Measurements from ENCODE around the gene SUN3.
"Not testable (repeated sequence)": the region's sequence is repeated elsewhere in the genome, so short reads cannot be mapped to it uniquely, and the experiment has no call there.

The SUN3 gene

DNA sequence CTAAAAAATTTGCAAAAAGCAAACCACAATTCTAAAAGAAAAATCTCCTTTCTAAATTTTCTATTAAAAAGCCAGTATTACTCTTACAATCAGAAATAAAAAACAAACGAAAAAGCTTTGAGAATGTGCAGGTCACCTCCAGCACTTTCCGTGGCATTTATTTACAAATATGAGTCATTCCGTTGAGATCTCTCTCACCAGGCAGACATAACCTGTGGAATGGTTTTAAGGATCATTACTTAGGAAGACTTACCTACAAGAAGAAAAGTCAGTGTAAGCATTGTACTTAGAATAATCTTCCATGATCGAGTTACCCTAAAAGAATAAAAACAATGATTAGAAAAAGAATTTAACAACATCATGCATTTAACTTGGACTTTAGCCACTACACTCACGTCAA, 3.3 kb downstream of the SUN3 start:
- no peak for DNase-seq (ENCODE audit: low read depth)

GRCh38 chr7:48017674-48018073, 11.2 kb downstream of the SUN3 start:
- no peak for DNase-seq (ENCODE audit: low read depth)

DNA sequence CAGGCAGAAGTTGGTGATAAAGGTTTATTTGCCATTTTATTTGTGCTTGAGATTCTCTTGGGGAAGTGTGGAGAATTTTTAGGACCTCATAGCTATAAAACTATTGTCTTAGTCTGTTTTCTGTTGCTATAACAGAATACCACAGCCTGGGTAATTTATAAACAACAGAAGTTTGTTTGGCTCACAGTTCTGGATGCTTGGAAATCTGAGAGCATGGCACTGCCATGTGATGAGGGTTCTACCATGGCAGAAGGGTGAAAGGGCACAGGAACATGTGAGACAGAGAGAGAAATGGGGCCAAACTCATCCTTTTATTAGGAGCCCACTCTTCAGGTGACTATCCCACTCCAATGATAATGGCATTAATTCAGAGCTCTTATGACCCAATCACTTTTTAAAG, 12.3 kb downstream of the SUN3 start:
- no peak for DNase-seq (ENCODE audit: low read depth)

DNA sequence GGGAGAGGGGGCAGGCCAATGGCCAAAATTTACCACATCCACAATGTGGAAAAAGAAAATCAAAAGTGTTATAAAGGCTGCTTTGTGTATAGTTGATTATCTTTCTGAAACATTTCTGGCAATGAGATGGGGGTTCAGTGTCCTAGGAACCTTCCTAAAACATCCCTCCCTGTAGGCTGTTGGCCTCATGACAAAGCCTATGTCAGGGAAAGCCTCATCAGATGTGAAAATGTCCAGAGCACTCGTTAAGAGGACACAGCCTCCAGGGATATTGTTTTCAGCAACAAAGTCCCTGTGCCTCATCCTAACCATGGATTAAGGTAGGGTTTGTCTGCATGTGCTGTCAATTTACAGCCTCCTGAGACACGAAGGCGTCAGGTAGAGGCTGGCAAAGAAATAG, 17.0 kb downstream of the SUN3 start:
- no peak for DNase-seq (ENCODE audit: low read depth)

DNA sequence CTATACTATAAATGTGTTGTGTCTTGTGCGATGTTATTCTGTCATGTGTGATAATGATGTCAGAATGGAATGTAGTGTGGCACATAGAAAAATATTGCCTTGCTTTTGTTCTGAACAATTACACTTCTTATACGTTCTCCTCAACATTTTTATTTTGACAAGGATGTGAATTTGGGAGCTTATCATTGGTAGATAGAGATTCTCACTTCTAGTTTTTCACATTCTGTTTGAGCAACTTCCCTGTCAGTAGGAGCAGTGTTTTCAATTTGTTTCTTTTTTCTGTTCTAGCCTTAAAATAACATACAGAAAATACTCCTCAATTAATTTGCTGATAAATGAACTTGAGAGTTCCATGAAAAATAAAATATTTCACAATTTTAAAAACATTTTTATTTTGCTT, 17.6 kb downstream of the SUN3 start:
- DNase-seq (ENCODE audit: low read depth) = no peak

- no peak for DNase-seq (ENCODE audit: low read depth)
Measured at GRCh38 chr7:48009954-48010353, 19.0 kb downstream of the SUN3 start.

GRCh38 chr7:48009257-48009656, 19.6 kb downstream of the SUN3 start:
- no peak for DNase-seq (ENCODE audit: low read depth)

GRCh38 chr7:48006866-48007265, 22.0 kb downstream of the SUN3 start:
- DNase-seq (ENCODE audit: low read depth) = no peak

DNA sequence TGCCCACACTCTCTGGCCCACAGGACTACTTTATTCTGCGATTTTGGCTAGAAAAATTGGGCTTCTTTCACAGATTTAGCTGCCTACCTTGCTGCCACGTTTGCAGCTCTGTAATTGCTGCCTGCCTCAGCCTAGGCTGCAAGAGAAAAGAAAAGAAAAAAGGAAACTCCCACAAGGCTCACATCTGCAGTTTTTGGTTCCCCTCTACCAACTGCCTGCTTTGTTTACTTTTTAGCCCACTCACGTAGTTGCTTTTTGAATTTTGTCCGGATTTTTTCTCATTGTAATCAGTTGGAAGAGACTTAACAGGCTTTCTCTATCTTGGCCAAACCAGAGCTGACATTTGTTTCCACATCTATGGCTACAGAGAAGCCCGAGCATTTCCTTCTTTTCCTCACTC, 24.3 kb downstream of the SUN3 start:
- no peak for DNase-seq (ENCODE audit: low read depth)

GRCh38 chr7:48004032-48004431, 24.9 kb downstream of the SUN3 start:
- no peak for DNase-seq (ENCODE audit: low read depth)

GRCh38 chr7:48000164-48000563, 28.7 kb downstream of the SUN3 start:
- DNase-seq (ENCODE audit: low read depth) = peak; percentile 76

GRCh38 chr7:47999413-47999812, 29.5 kb downstream of the SUN3 start:
- DNase-seq (ENCODE audit: low read depth) = no peak

GRCh38 chr7:47992446-47992845, 36.5 kb downstream of the SUN3 start:
- DNase-seq (ENCODE audit: low read depth) = peak; percentile 31

DNA sequence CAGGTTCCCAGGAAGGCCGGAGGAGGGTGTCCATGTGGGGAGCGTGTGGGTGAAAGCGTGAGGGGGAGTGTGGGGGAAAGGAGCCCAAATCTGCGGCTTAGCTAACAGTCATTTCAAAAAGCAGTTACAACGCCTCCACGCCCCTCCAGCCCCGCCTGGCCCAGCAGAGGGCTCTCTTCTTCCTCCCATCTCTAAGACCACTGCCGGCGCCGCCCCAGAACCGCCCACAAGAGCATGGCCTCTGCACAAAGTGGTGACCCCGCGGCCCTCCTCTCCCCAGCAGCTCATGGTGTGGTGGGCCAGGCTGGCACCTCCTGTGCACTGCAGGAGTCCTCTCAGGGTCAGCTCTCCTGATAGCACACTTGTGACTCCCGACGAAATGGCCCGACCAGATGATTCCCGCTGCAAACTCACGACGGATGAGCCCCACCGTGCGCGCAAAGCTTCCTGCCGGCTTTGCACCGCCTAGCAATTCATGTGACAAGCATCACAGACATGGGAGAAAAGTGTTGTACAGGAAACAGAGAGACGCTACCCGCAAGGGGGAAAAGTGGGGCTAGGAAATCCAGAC, 37.1 kb downstream of the SUN3 start:
- peak; percentile 89 for DNase-seq (ENCODE audit: low read depth)

DNA sequence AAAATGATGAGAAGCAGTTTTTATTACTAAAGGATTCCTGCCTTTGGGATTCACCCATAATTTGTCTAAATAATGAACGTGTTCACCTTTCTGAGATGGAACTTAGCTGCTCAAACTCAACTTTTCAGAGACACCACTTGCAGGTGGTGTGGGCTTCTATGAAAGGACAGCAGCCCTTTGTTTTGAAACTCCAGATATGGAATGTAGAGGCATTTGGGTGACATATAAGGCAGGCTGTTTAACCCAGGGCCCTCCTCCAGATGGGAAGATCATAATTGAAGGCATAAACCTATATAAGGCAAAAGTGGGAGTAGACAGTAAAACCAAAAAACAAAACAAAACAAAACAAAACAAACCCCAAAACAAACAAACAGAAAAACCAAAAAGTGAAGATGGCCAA, 37.6 kb downstream of the SUN3 start:
- DNase-seq (ENCODE audit: low read depth) = no peak

DNA sequence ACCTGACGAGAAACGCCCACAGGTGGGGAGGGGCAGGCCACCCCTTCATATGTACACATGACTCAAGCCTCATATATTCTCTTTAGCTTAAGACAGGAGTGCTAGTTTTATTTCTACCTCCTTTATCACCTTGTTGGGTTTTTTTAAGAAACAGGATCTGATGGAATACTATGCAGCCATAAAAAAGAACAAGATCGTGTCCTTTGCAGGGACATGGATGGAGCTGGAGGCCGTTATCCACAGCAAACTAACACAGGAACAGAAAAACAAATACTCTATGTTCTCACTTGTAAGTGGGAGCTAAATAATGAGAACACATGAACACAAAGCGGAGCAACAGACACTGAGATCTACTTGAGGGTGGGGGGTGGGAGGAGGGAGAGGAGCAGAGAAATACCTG, 38.3 kb downstream of the SUN3 start:
- no peak for DNase-seq (ENCODE audit: low read depth)

DNA sequence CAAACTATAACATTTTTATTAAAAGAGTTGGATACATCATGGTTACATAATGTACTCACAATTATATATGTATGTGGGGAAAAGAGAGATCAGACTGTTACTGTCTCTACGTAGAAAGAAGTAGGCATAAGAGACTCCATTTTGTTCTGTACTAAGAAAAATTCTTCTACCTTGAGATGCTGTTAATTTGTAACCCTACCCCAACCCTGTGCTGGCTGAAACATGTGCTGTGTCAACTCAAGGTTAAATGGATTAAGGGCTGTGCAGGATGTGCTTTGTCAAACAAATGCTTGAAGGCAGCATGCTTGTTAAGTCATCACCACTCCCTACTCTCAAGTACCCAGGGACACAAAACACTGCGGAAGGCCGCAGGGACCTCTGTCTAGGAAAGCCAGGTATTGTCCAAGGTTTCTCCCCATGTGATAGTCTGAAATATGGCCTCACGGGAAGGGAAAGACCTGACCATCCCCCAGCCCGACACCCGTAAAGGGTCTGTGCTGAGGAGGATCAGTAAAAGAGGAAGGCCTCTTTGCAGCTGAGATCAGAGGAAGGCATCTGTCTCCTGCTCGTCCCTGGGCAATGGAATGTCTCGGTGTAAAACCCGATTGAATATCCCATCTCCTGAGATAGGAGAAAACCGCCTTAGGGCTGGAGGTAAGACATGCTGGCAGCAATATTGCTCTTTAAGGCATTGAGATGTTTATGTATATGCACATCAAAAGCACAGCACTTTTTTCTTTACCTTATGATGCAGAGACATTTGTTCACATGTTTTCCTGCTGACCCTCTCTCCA, 39.1 kb downstream of the SUN3 start:
- DNase-seq (ENCODE audit: low read depth) = not testable (repeated sequence)

DNA sequence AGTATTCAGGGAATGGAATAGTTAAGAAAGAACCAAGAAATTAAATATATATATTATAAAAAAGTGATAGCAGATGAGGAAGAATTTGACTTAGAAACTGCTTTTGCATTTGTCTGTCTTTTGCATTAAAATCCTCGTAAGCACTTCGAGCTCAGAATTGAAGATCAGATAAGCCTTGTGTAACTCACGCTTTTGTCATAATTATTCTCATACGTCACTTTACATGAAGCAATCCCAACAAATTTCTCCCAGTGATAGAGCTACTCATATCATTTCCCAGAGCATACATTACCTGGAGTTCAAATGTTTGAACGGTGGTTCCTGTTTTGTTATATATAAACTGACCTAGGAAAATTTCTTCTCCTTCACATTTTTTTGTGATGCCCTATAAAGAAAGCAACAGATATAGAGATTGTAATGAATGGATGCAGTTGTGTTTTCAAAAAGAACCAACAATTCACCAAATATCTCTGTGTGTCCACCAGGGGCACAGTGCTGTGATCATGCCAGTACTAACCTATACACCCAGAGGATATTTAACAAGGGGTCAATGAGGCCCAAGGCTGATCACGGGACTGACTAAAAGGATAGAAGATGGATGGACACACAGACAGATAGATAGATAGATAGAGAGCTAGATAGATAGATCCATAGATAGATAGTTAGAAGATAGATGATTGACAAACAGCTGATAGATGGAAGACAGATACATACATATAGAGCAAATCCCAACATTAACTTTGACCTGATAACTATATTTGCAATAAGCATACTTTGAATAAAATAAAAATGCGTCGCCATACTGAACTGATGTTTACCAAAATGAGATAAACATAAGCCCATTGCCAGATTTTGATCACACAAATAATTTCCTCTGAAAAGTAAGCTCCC, 40.2 kb downstream of the SUN3 start:
- DNase-seq (ENCODE audit: low read depth) = peak; percentile 56

- DNase-seq (ENCODE audit: low read depth) = peak; percentile 7
Measured at GRCh38 chr7:47982610-47983009, 46.3 kb downstream of the SUN3 start.

DNA sequence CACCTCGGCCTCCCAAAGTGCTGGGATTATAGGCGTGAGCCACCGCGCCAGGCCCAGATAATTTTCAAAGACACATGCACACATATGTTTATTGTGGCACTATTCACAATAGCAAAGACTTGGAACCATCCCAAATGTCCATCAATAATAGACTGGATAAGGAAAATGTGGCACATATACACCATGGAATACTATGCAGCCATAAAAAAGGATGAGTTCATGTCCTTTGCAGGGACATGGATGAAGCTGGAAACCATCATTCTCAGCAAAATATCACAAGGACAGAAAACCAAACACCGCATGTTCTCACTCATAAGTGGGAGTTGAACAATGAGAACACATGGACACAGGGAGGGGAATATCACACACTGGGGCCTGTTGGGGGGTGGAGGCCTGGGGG, 48.3 kb downstream of the SUN3 start:
- DNase-seq (ENCODE audit: low read depth) = not testable (repeated sequence)

DNA sequence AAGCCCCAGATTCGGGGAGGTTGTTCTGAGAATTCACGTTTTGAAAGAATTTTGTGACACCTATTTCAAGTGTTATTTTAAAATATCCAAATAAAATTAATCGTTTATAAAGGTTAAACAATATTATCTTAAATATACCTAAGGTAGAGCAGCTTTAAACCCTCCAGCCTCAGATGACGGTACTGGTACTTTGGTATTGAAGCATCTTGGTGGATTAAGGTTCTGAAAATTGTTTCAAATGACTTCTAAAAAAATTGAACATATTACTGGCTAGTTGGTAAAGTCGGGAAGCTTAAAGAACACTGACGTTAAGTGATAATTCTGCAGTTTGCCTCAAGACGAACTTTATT, 49.1 kb downstream of the SUN3 start:
- DNase-seq (ENCODE audit: low read depth) = no peak

- peak; percentile 93 for DNase-seq (ENCODE audit: low read depth)
Measured at GRCh38 chr7:47979145-47979831, 49.6 kb downstream of the SUN3 start, which contains the start of gene HUS1. Gene HUS1, minus strand, starts transcription at chr7:47979615. Its CDS starts 96 bp downstream, at chr7:47979519.
